ENCODE data around the gene SH3PXD2A. TPM values are rescaled to one million over a fixed set of nuclear protein-coding genes. Genes with fewer than 3 reads are reported as not detected.
A peak's percentile ranks its signal among the peaks of the same experiment; 100 is the strongest.
"Not testable (repeated sequence)": the region's sequence is repeated elsewhere in the genome, so short reads cannot be mapped to it uniquely, and the experiment has no call there.

SH3PXD2A gene
- total RNA-seq, 1 donor from 2014 or later, result 38.6 TPM

GRCh38 chr10:103609231-103610082, 245.9 kb downstream of the SH3PXD2A start:
- no peaks in the 10 kb centered on the region for H3K9me3 Mint-ChIP-seq
- peaks cover 18% of the 10 kb centered on the region for H3K36me3 Mint-ChIP-seq

DNA sequence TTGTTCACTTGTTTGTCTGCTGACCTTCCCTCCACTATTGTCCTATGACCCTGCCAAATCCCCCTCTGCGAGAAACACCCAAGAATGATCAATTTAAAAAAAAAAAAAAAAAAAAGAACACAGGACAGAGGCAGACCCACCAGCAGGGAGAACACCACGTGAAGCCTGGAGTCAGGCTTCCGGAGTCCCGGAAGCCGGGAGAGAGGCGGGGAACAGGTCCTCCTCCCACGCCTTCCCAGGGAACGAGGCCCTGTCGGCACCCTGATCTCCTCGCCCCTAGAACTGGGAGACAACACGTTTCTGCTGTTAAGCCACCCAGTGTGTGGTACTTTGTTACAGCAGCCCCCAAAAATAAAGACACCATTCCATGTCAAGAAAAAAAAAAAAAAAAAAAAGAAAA, 247.3 kb downstream of the SH3PXD2A start:
- not testable (repeated sequence) for H3K4me1 Mint-ChIP-seq (ENCODE audit: unreplicated experiment); H3K27me3 Mint-ChIP-seq; H3K27ac Mint-ChIP-seq; DNase-seq (ENCODE audit: extremely low spot score, unreplicated experiment); H3K9me3 Mint-ChIP-seq; H3K4me3 Mint-ChIP-seq
- peaks cover 19% of the 10 kb centered on the region for H3K36me3 Mint-ChIP-seq

More at GRCh38 chr10:103609231-103610082, 245.9 kb downstream of the SH3PXD2A start:
- peak overlapping the region; percentile 4 for H3K4me3 Mint-ChIP-seq
- H3K27me3 Mint-ChIP-seq, result no peaks in the 10 kb centered on the region
- no peak for DNase-seq (ENCODE audit: extremely low spot score, unreplicated experiment)
- H3K27ac Mint-ChIP-seq, result peak overlapping the region; percentile 72
- TF ChIP-seq CTCF (conservative IDR thresholded peaks at IDR 0.05), result no peak
- peaks cover 3% of the 10 kb centered on the region for H3K4me1 Mint-ChIP-seq (ENCODE audit: unreplicated experiment)

- H3K4me3 Mint-ChIP-seq; H3K27me3 Mint-ChIP-seq; DNase-seq (ENCODE audit: extremely low spot score, unreplicated experiment); H3K9me3 Mint-ChIP-seq; H3K27ac Mint-ChIP-seq; H3K4me1 Mint-ChIP-seq (ENCODE audit: unreplicated experiment): not testable (repeated sequence)
- peaks cover 23% of the 10 kb centered on the region for H3K36me3 Mint-ChIP-seq
Measured at GRCh38 chr10:103607051-103607450, 248.3 kb downstream of the SH3PXD2A start.

- H3K27ac Mint-ChIP-seq; DNase-seq (ENCODE audit: extremely low spot score, unreplicated experiment); H3K27me3 Mint-ChIP-seq; H3K9me3 Mint-ChIP-seq; H3K4me3 Mint-ChIP-seq; H3K4me1 Mint-ChIP-seq (ENCODE audit: unreplicated experiment): not testable (repeated sequence)
- H3K36me3 Mint-ChIP-seq, result peaks cover 23% of the 10 kb centered on the region
Measured at GRCh38 chr10:103606097-103606438, 249.3 kb downstream of the SH3PXD2A start.

GRCh38 chr10:103605359-103606096, 249.8 kb downstream of the SH3PXD2A start:
- DNase-seq (ENCODE audit: extremely low spot score, unreplicated experiment), result no peak
- peaks cover 23% of the 10 kb centered on the region for H3K36me3 Mint-ChIP-seq

DNA sequence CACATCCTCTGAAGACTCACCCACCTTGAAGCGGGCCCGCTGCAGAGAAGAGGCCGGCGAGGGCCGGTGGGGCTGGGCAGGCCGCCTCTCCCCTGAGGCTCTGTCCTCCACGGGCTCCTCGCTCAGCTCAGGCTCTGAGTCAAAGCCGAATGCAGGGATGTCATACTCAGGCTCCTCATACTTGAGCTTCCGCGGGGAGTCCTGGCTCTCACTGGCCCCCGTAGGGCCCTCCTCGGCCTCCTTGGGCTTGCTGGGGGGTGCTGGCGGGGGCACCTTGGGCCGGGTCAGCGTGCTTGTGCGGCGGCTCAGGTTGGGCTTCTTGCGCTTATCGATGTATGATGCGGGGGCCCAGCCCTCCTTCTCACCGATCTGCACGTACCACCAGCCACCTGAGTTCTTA, 252.0 kb downstream of the SH3PXD2A start:
- Mint-ChIP-seq H3K4me1 (ENCODE audit: unreplicated experiment) (peaks cover 10% of the 10 kb centered on the region), H3K36me3 (peaks cover 18% of the 10 kb centered on the region), H3K27me3 (no peaks in the 10 kb centered on the region), H3K4me3 (no peak overlapping the region), H3K27ac (no peak overlapping the region), H3K9me3 (no peaks in the 10 kb centered on the region)
- TF ChIP-seq CTCF (conservative IDR thresholded peaks at IDR 0.05), result no peak
- no peak for DNase-seq (ENCODE audit: extremely low spot score, unreplicated experiment)

More at GRCh38 chr10:103605359-103606096, 249.8 kb downstream of the SH3PXD2A start:
- Mint-ChIP-seq H3K27me3 (no peaks in the 10 kb centered on the region), H3K4me3 (no peak overlapping the region), H3K4me1 (ENCODE audit: unreplicated experiment) (peaks cover 4% of the 10 kb centered on the region), H3K27ac (no peak overlapping the region), H3K9me3 (no peaks in the 10 kb centered on the region)
- TF ChIP-seq CTCF (conservative IDR thresholded peaks at IDR 0.05), result peak; percentile 67

GRCh38 chr10:103602852-103603155, 252.6 kb downstream of the SH3PXD2A start:
- Mint-ChIP-seq H3K4me3 (no peak overlapping the region), H3K27ac (no peak overlapping the region), H3K36me3 (peaks cover 18% of the 10 kb centered on the region), H3K4me1 (ENCODE audit: unreplicated experiment) (peaks cover 15% of the 10 kb centered on the region), H3K27me3 (no peaks in the 10 kb centered on the region), H3K9me3 (no peaks in the 10 kb centered on the region)
- no peak for DNase-seq (ENCODE audit: extremely low spot score, unreplicated experiment)
- TF ChIP-seq CTCF (conservative IDR thresholded peaks at IDR 0.05), result no peak

Data from type B pancreatic cell (in vitro differentiated cells).